Kidney (tissue), 14 donors: ENCODE results near the gene SLC9B1. TPM values are rescaled to one million over a fixed set of nuclear protein-coding genes. Genes with fewer than 3 reads are reported as not detected.

ENCODE experiments used
- DNase-seq, 5 donors: peaks; one replicate each; pipeline ENCODE4 v3.0.0-alpha.2; 2013 to 2020
- FAIRE-seq: peaks from 2 replicates; lab custom pipeline; 2012; peaks lifted over from hg19 to GRCh38; lab: Jason Lieb, UNC
- H3K27ac ChIP-seq, 2 donors: one replicate each; pipeline ENCODE4 v1.7.0; 2013; ENCODE audit warnings: low read depth in 2 of 2, low read length in 2 of 2, inconsistent platforms in 1 of 2
- H3K27me3 ChIP-seq: one replicate; pipeline ENCODE4 v1.7.1; 2013; ENCODE audit warnings: low read length, inconsistent platforms; ENCODE audit not compliant: control insufficient read depth, insufficient read depth
- H3K36me3 ChIP-seq, 3 donors: one replicate each; pipeline versions ENCODE4 v1.7.0 to v1.7.1; 2013; ENCODE audit warnings: low read length in 3 of 3, control low read depth in 1 of 3, inconsistent platforms in 1 of 3; ENCODE audit not compliant: insufficient read depth in 3 of 3, control insufficient read depth in 2 of 3
- H3K4me1 ChIP-seq, 3 donors: one replicate each; pipeline versions ENCODE4 v1.7.0 to v1.7.1; 2013; ENCODE audit warnings: low read length in 3 of 3, inconsistent platforms in 1 of 3, low read depth in 1 of 3; ENCODE audit not compliant: control insufficient read depth in 2 of 3, insufficient read depth in 2 of 3
- H3K4me3 ChIP-seq, 3 donors: one replicate each; pipeline versions ENCODE4 v1.7.0 to v1.8.1; 2013; ENCODE audit warnings: low read length in 3 of 3, control low read depth in 1 of 3, inconsistent platforms in 1 of 3
- H3K9ac ChIP-seq, 3 donors: one replicate each; pipeline versions ENCODE4 v1.7.0 to v1.7.1; 2013; ENCODE audit warnings: low read length in 3 of 3, control low read depth in 1 of 3, inconsistent platforms in 1 of 3
- H3K9me3 ChIP-seq, 3 donors: one replicate each; pipeline versions ENCODE4 v1.7.0 to v1.7.1; 2013; ENCODE audit warnings: low read length in 3 of 3, control low read depth in 1 of 3, inconsistent platforms in 1 of 3; ENCODE audit not compliant: control insufficient read depth in 2 of 3, insufficient read depth in 1 of 3
- intact Hi-C: fragments of 100-400 bp; cut with DNase I; formaldehyde crosslinking; loops from one replicate; pipeline ENCODE4 v1.11.1; 2022
- polyA plus RNA-seq: library from polyadenylated mRNA; stranded (reverse); fragments of 350-450 nt; fragmentation: Illumina TruSeq; extraction: RNeasy Lipid Tissue Mini Kit (QIAGEN cat#74804); gene quantifications from one replicate; pipeline ENCODE4 v1.2.3, GENCODE V29; 2014; ENCODE audit warnings: low read depth, low replicate concordance; ENCODE audit not compliant: insufficient read depth
- total RNA-seq: library from RNA; stranded (reverse); fragmentation: NEBNext Ultra II Directional; extraction: Animal tissue kit (Norgen Biotek cat#: 25700); gene quantifications from one replicate; pipeline ENCODE4 v1.2.1, GENCODE V29; 2021
- TF ChIP-seq, protein P1 (sequence below): IDR thresholded peaks from 3 replicates; pipeline ENCODE4 v1.5.1; 2012; ENCODE audit warnings: mild to moderate bottlenecking, moderate library complexity, borderline replicate concordance; ENCODE audit not compliant: insufficient read depth; ENCODE audit errors: extremely low read depth
- donor health status: control.
- donor health status: control.
- donor health status: control.
- donor health status: control.
- donor health status: control.
- donor health status: DM: yes; HTN: yes; CAD: no.
- donor health status: Normal renal cell carcinoma (clear cell type).

Gene SLC9B1
- total and polyA plus RNA-seq, 2 donors from 2014 or later, result 0.52 to 1.8 TPM

DNA sequence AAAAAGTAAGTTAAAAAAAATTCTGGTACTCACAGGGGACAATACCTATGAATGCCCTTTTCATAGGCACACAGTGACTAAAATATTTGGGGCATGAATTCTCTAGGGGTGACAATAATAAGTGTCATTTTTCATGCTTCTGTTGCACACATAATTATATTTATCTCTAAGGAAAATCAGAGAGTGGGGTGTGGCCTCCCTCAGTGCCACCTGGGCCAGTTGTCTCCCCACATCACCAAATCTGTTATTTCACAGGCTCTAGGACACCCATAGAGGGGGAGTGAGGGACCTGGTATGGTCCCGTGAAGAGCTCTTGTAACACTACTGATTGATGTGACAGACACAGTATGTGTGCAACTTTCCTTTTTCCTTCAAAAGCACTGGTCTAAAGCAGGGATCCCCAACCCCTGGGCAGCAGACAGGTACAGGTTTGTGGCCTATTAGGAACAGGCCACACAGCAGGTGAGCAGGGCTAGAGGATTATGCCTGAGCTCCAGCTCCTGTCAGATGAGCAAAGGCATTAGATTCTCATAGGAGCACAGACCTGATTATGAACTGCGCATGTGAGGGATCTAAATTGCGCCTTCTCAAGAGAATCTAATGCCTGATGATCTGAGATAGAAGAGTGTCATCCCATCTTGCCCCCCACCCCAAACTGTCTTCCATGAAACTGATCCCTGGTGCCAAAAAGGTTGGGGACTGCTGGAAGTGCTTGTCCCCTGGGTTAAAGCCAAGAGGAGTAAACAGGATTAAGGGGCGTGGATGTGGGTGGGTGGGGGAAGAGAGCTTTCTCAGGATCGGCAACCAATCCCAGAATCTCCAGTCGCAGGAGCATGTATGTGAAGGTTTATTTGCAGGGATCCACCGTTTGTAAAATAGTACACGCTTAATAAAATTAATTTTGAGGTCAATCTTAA lies 856 bp downstream of the SLC9B1 start:
- Histone ChIP-seq H3K9me3 (no peaks in the 10 kb centered on the region), H3K36me3 (no peaks in the 10 kb centered on the region), H3K27me3 (no peaks in the 10 kb centered on the region), H3K4me3 (peak overlapping the region; percentile 76 to 97 (median 81)), H3K4me1 (peaks cover 0 to 7% (median 6%) of the 10 kb centered on the region in 3 donors), H3K9ac (peak overlapping the region; percentile 77 to 95 (median 89)), H3K27ac (peak overlapping the region; percentile 91 to 94)
- DNase-seq (peak in 3 of 5 donors; percentile 19 to 63 (median 48)), FAIRE-seq (no peak)
- TF ChIP-seq, protein P1, sequence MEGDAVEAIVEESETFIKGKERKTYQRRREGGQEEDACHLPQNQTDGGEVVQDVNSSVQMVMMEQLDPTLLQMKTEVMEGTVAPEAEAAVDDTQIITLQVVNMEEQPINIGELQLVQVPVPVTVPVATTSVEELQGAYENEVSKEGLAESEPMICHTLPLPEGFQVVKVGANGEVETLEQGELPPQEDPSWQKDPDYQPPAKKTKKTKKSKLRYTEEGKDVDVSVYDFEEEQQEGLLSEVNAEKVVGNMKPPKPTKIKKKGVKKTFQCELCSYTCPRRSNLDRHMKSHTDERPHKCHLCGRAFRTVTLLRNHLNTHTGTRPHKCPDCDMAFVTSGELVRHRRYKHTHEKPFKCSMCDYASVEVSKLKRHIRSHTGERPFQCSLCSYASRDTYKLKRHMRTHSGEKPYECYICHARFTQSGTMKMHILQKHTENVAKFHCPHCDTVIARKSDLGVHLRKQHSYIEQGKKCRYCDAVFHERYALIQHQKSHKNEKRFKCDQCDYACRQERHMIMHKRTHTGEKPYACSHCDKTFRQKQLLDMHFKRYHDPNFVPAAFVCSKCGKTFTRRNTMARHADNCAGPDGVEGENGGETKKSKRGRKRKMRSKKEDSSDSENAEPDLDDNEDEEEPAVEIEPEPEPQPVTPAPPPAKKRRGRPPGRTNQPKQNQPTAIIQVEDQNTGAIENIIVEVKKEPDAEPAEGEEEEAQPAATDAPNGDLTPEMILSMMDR, result no peak
- intact Hi-C loops, result loop anchor here (10.0 kb wide), 1 partner anchor 574 kb away; no protein-coding TSS in a partner anchor

DNA sequence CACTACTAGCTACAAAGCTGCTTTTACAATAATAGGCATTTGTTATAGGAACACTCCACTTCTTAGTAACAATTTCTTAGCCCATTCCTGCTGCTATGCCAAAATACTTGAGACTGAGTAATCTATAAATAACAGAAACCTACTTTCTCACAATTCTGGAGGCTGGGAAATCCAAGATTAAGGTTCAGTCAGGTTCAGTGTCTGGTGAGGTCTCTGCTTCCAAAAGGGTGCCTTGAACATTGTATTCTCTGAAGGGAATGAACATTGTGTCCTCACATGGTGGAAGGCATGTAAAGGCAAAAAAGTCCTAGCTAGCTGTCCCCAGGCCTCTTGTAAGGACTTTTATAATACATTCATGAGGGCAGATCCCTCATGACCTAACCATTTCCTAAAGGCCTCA lies 7.0 kb downstream of the SLC9B1 start:
- Histone ChIP-seq H3K4me1 (peaks cover 2 to 21% (median 8%) of the 10 kb centered on the region in 3 donors), H3K27ac (peak overlapping the region; percentile 78 to 79), H3K27me3 (no peaks in the 10 kb centered on the region), H3K9ac (no peak overlapping the region), H3K4me3 (no peak overlapping the region), H3K9me3 (no peaks in the 10 kb centered on the region), H3K36me3 (no peaks in the 10 kb centered on the region)
- FAIRE-seq (no peak), DNase-seq (no peak)
- intact Hi-C loops, result loop anchor here (10.0 kb wide), 1 partner anchor 568 kb away; no protein-coding TSS in a partner anchor
- TF ChIP-seq, protein P1, result no peak

DNA sequence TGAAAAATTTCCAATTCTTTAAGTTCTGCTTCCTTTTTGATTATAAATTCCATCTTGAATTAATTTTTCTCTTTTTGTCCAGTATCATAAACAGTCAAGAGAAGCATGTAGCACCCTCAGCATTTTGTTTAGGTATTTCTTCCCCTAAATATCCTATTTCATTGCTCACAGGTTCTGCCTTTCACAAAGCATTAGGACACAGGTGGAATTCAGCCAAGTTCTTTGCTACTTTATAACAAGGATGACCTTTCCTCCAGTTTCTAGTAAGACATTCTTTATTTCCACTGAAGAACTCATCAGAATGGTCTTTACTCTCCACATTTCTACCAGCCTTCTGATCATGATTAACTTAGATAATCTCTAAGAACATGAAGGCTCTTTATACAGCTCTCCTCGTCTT lies 7.4 kb downstream of the SLC9B1 start:
- intact Hi-C loops, result loop anchor here (10.0 kb wide), 1 partner anchor 567 kb away; no protein-coding TSS in a partner anchor
- Histone ChIP-seq H3K27ac (peak overlapping the region; percentile 78 to 92), H3K27me3 (no peaks in the 10 kb centered on the region), H3K9me3 (no peaks in the 10 kb centered on the region), H3K4me3 (no peak overlapping the region), H3K36me3 (no peaks in the 10 kb centered on the region), H3K9ac (peak overlapping the region in 1 of 3 donors; percentile 61), H3K4me1 (peaks cover 2 to 21% (median 8%) of the 10 kb centered on the region in 3 donors)
- TF ChIP-seq, protein P1, result no peak
- DNase-seq (peak in 2 of 5 donors; percentile 58 to 65), FAIRE-seq (peak; percentile 65)
